ENCODE measurements around the gene GZMM. TPM values are rescaled to one million over a fixed set of nuclear protein-coding genes. Genes with fewer than 3 reads are reported as not detected.

The GZMM gene
- total RNA-seq, 2 experiments from 2014 or later = 20.7 TPM

- intact Hi-C loops (cut with micrococcal nuclease) = no loop called here
- H3K27ac Mint-ChIP-seq = no peak overlapping the region
- H3K36me3 Mint-ChIP-seq (ENCODE audit: low read depth) = peaks cover 5% of the 10 kb centered on the region
- CTCF ChIA-PET = interaction anchor here (1.1 to 1.6 kb wide), 2 partner anchors 14 to 42 kb away, joined by 3 read pairs; no protein-coding TSS in a partner anchor
- no peaks in the 10 kb centered on the region for H3K9me3 Mint-ChIP-seq
- H3K27me3 Mint-ChIP-seq (ENCODE audit: low read depth) = no peaks in the 10 kb centered on the region
- peaks cover 23% of the 10 kb centered on the region for H3K4me1 Mint-ChIP-seq (ENCODE audit: low read depth)
- no peak for DNase-seq
- H3K4me3 Mint-ChIP-seq = no peak overlapping the region
Observed at GRCh38 chr19:542173-542866, 1.5 kb upstream of the GZMM start.

GRCh38 chr19:547117-547516, 3.3 kb downstream of the GZMM start:
- Mint-ChIP-seq H3K4me1 (ENCODE audit: low read depth) (peaks cover 26% of the 10 kb centered on the region), H3K9me3 (no peaks in the 10 kb centered on the region), H3K27me3 (ENCODE audit: low read depth) (no peaks in the 10 kb centered on the region), H3K36me3 (ENCODE audit: low read depth) (peaks cover 2% of the 10 kb centered on the region), H3K27ac (no peak overlapping the region), H3K4me3 (no peak overlapping the region)
- DNase-seq = no peak
- intact Hi-C loops (cut with micrococcal nuclease) = no loop called here
- CTCF ChIA-PET = no interaction called here

- CTCF ChIA-PET = interaction anchor here (0.9 kb wide), 1 partner anchor 17 kb away, joined by 3 read pairs; no protein-coding TSS in a partner anchor
- no peak overlapping the region for H3K4me3 Mint-ChIP-seq
- intact Hi-C loops (cut with micrococcal nuclease) = no loop called here
- H3K27me3 Mint-ChIP-seq (ENCODE audit: low read depth) = no peaks in the 10 kb centered on the region
- DNase-seq = no peak
- no peaks in the 10 kb centered on the region for H3K9me3 Mint-ChIP-seq
- no peak overlapping the region for H3K27ac Mint-ChIP-seq
- peaks cover 2% of the 10 kb centered on the region for H3K36me3 Mint-ChIP-seq (ENCODE audit: low read depth)
- H3K4me1 Mint-ChIP-seq (ENCODE audit: low read depth) = peaks cover 26% of the 10 kb centered on the region
Observed at GRCh38 chr19:547836-548720, 4.2 kb downstream of the GZMM start.

GRCh38 chr19:548886-549830, 5.3 kb downstream of the GZMM start:
- CTCF ChIA-PET = interaction anchor here (0.6 to 0.9 kb wide), 3 partner anchors 16 to 826 kb away, joined by 3 to 4 read pairs (median 3); no protein-coding TSS in a partner anchor
- no peaks in the 10 kb centered on the region for H3K36me3 Mint-ChIP-seq (ENCODE audit: low read depth)
- no peak overlapping the region for H3K4me3 Mint-ChIP-seq
- no peaks in the 10 kb centered on the region for H3K9me3 Mint-ChIP-seq
- H3K27me3 Mint-ChIP-seq (ENCODE audit: low read depth) = no peaks in the 10 kb centered on the region
- H3K4me1 Mint-ChIP-seq (ENCODE audit: low read depth) = peaks cover 15% of the 10 kb centered on the region
- intact Hi-C loops (cut with micrococcal nuclease) = no loop called here
- H3K27ac Mint-ChIP-seq = no peak overlapping the region
- DNase-seq = no peak

- intact Hi-C loops (cut with micrococcal nuclease) = no loop called here
Observed at GRCh38 chr19:554817-555216, 11.0 kb downstream of the GZMM start.

GRCh38 chr19:555474-555808, 11.6 kb downstream of the GZMM start:
- Mint-ChIP-seq H3K4me1 (ENCODE audit: low read depth) (peaks cover 3% of the 10 kb centered on the region), H3K27ac (no peak overlapping the region), H3K4me3 (no peak overlapping the region), H3K36me3 (ENCODE audit: low read depth) (no peaks in the 10 kb centered on the region), H3K27me3 (ENCODE audit: low read depth) (no peaks in the 10 kb centered on the region), H3K9me3 (no peaks in the 10 kb centered on the region)
- CTCF ChIA-PET = interaction anchor here (1.7 kb wide), 1 partner anchor 28 kb away, joined by 3 read pairs; no protein-coding TSS in a partner anchor
- no peak for DNase-seq
- intact Hi-C loops (cut with micrococcal nuclease) = no loop called here

More at GRCh38 chr19:554817-555216, 11.0 kb downstream of the GZMM start:
- H3K27me3 Mint-ChIP-seq (ENCODE audit: low read depth) = no peaks in the 10 kb centered on the region
- no peak overlapping the region for H3K4me3 Mint-ChIP-seq
- no peak for DNase-seq
- H3K36me3 Mint-ChIP-seq (ENCODE audit: low read depth) = no peaks in the 10 kb centered on the region
- H3K27ac Mint-ChIP-seq = no peak overlapping the region
- CTCF ChIA-PET = interaction anchor here (1.7 kb wide), 1 partner anchor 29 kb away, joined by 3 read pairs; no protein-coding TSS in a partner anchor
- no peaks in the 10 kb centered on the region for H3K9me3 Mint-ChIP-seq
- peaks cover 3% of the 10 kb centered on the region for H3K4me1 Mint-ChIP-seq (ENCODE audit: low read depth)

- CTCF ChIA-PET = interaction anchor here (0.5 kb wide), 1 partner anchor 24 kb away, joined by 4 read pairs; no protein-coding TSS in a partner anchor
- Mint-ChIP-seq H3K4me1 (ENCODE audit: low read depth) (no peaks in the 10 kb centered on the region), H3K27ac (no peak overlapping the region), H3K9me3 (no peaks in the 10 kb centered on the region), H3K4me3 (no peak overlapping the region), H3K27me3 (ENCODE audit: low read depth) (no peaks in the 10 kb centered on the region), H3K36me3 (ENCODE audit: low read depth) (no peaks in the 10 kb centered on the region)
- intact Hi-C loops (cut with micrococcal nuclease) = no loop called here
- no peak for DNase-seq
Observed at GRCh38 chr19:556611-557382, 12.9 kb downstream of the GZMM start.

GRCh38 chr19:558770-559439, 15.1 kb downstream of the GZMM start:
- DNase-seq = no peak
- Mint-ChIP-seq H3K27me3 (ENCODE audit: low read depth) (no peaks in the 10 kb centered on the region), H3K27ac (no peak overlapping the region), H3K36me3 (ENCODE audit: low read depth) (no peaks in the 10 kb centered on the region), H3K4me3 (no peak overlapping the region), H3K4me1 (ENCODE audit: low read depth) (no peaks in the 10 kb centered on the region), H3K9me3 (no peaks in the 10 kb centered on the region)
- intact Hi-C loops (cut with micrococcal nuclease) = no loop called here
- CTCF ChIA-PET = no interaction called here

GRCh38 chr19:560121-560520, 16.3 kb downstream of the GZMM start:
- intact Hi-C loops (cut with micrococcal nuclease) = no loop called here
- Mint-ChIP-seq H3K4me1 (ENCODE audit: low read depth) (no peaks in the 10 kb centered on the region), H3K9me3 (no peaks in the 10 kb centered on the region), H3K36me3 (ENCODE audit: low read depth) (no peaks in the 10 kb centered on the region), H3K27me3 (ENCODE audit: low read depth) (no peaks in the 10 kb centered on the region), H3K4me3 (no peak overlapping the region), H3K27ac (no peak overlapping the region)
- CTCF ChIA-PET = no interaction called here
- DNase-seq = no peak

GRCh38 chr19:566403-566802, 22.6 kb downstream of the GZMM start:
- Mint-ChIP-seq H3K4me1 (ENCODE audit: low read depth) (peaks cover 11% of the 10 kb centered on the region), H3K9me3 (no peaks in the 10 kb centered on the region), H3K27ac (no peak overlapping the region), H3K27me3 (ENCODE audit: low read depth) (no peaks in the 10 kb centered on the region), H3K4me3 (no peak overlapping the region), H3K36me3 (ENCODE audit: low read depth) (peaks cover 3% of the 10 kb centered on the region)
- intact Hi-C loops (cut with micrococcal nuclease) = no loop called here
- CTCF ChIA-PET = no interaction called here
- no peak for DNase-seq

- intact Hi-C loops (cut with micrococcal nuclease) = no loop called here
Observed at GRCh38 chr19:566844-567243, 23.0 kb downstream of the GZMM start.

More at GRCh38 chr19:566844-567243, 23.0 kb downstream of the GZMM start:
- CTCF ChIA-PET = no interaction called here
- H3K9me3 Mint-ChIP-seq = no peaks in the 10 kb centered on the region
- peaks cover 3% of the 10 kb centered on the region for H3K36me3 Mint-ChIP-seq (ENCODE audit: low read depth)
- DNase-seq = no peak
- peaks cover 11% of the 10 kb centered on the region for H3K4me1 Mint-ChIP-seq (ENCODE audit: low read depth)
- H3K27ac Mint-ChIP-seq = no peak overlapping the region
- no peak overlapping the region for H3K4me3 Mint-ChIP-seq
- H3K27me3 Mint-ChIP-seq (ENCODE audit: low read depth) = no peaks in the 10 kb centered on the region
